ENCODE data around the gene TCEAL3. TPM values are rescaled to one million over a fixed set of nuclear protein-coding genes. Genes with fewer than 3 reads are reported as not detected.
"Not testable (repeated sequence)": the region's sequence is repeated elsewhere in the genome, so short reads cannot be mapped to it uniquely, and the experiment has no call there.

The TCEAL3 gene
- polyA plus RNA-seq, 3 donors = 1.8 to 3.7 (median 2.1) TPM

- Mint-ChIP-seq H3K4me3 (no peak overlapping the region), H3K36me3 (no peaks in the 10 kb centered on the region), H3K27ac (no peak overlapping the region), H3K27me3 (ENCODE audit: low read depth in 3 of 3) (peaks cover 9 to 18% (median 11%) of the 10 kb centered on the region in 3 donors), H3K9me3 (peaks cover 0 to 3% (median 2%) of the 10 kb centered on the region in 7 donors), H3K4me1 (no peaks in the 10 kb centered on the region)
- H2AFZ ChIP-seq (ENCODE audit: insufficient read depth, low read depth, low read length, poor library complexity, severe bottlenecking) = no peak overlapping the region
- WGBS (ENCODE audit: insufficient coverage) = no CpG with 5 or more reads among the region's 5 CpGs
- H3K4me3 ChIP-seq (replicated peaks in 1 of 3; ENCODE audit: low read depth in 2 of 3, low read length in 3 of 3) = no peak overlapping the region
- H3K9ac ChIP-seq (ENCODE audit: insufficient read depth, low read length, poor library complexity, severe bottlenecking) = no peak overlapping the region
- intact Hi-C loops (cut with micrococcal nuclease) = no loop called here
- H3K36me3 ChIP-seq (replicated peaks in 1 of 2; ENCODE audit: control insufficient read depth in 1 of 2, insufficient read depth in 2 of 2, low read length in 2 of 2) = no peaks in the 10 kb centered on the region
- H3K79me2 ChIP-seq (ENCODE audit: insufficient read depth, low read length) = no peaks in the 10 kb centered on the region
- no peaks in the 10 kb centered on the region for H3K4me1 ChIP-seq (ENCODE audit: control insufficient read depth in 1 of 2, insufficient read depth in 2 of 2, low read length in 2 of 2)
- H4K20me1 ChIP-seq (ENCODE audit: insufficient read depth, low read length) = no peaks in the 10 kb centered on the region
- no peak for DNase-seq
- no peaks in the 10 kb centered on the region for H3K9me3 ChIP-seq (replicated peaks in 1 of 2; ENCODE audit: control insufficient read depth in 1 of 2, insufficient read depth in 1 of 2, low read length in 2 of 2)
- H3K27me3 ChIP-seq (ENCODE audit: control insufficient read depth in 2 of 2, insufficient read depth in 2 of 2, low read length in 2 of 2) = peaks cover 11 to 12% of the 10 kb centered on the region in 2 donors
- no peak for TF ChIP-seq CTCF (IDR thresholded peaks at IDR 0.05)
- no peak overlapping the region for H3K4me2 ChIP-seq (replicated peaks; ENCODE audit: extremely low read depth, low read length, poor library complexity, severe bottlenecking)
- H3K27ac ChIP-seq (ENCODE audit: low read depth in 1 of 2, low read length in 2 of 2) = no peak overlapping the region
Measured at GRCh38 chrX:103658681-103659433, 51.1 kb downstream of the TCEAL3 start.

- H3K27ac Mint-ChIP-seq; H3K4me3 ChIP-seq (replicated peaks in 1 of 3; ENCODE audit: low read depth in 2 of 3, low read length in 3 of 3); H3K4me3 Mint-ChIP-seq; H2AFZ ChIP-seq (ENCODE audit: insufficient read depth, low read depth, low read length, poor library complexity, severe bottlenecking); H3K4me1 Mint-ChIP-seq; intact Hi-C loops (cut with micrococcal nuclease); H3K36me3 ChIP-seq (replicated peaks in 1 of 2; ENCODE audit: control insufficient read depth in 1 of 2, insufficient read depth in 2 of 2, low read length in 2 of 2); H3K9ac ChIP-seq (ENCODE audit: insufficient read depth, low read length, poor library complexity, severe bottlenecking); H3K9me3 Mint-ChIP-seq; H4K20me1 ChIP-seq (ENCODE audit: insufficient read depth, low read length); H3K79me2 ChIP-seq (ENCODE audit: insufficient read depth, low read length); H3K4me1 ChIP-seq (ENCODE audit: control insufficient read depth in 1 of 2, insufficient read depth in 2 of 2, low read length in 2 of 2); H3K9me3 ChIP-seq (replicated peaks in 1 of 2; ENCODE audit: control insufficient read depth in 1 of 2, insufficient read depth in 1 of 2, low read length in 2 of 2); H3K4me2 ChIP-seq (replicated peaks; ENCODE audit: extremely low read depth, low read length, poor library complexity, severe bottlenecking); DNase-seq; H3K36me3 Mint-ChIP-seq; H3K27ac ChIP-seq (ENCODE audit: low read depth in 1 of 2, low read length in 2 of 2): not testable (repeated sequence)
- WGBS (ENCODE audit: insufficient coverage) = no CpG with 5 or more reads among the region's 2 CpGs
- peaks cover 15 to 24% (median 17%) of the 10 kb centered on the region in 3 donors for H3K27me3 Mint-ChIP-seq (ENCODE audit: low read depth in 3 of 3)
- peaks cover 16 to 17% of the 10 kb centered on the region in 2 donors for H3K27me3 ChIP-seq (ENCODE audit: control insufficient read depth in 2 of 2, insufficient read depth in 2 of 2, low read length in 2 of 2)
Measured at GRCh38 chrX:103659460-103659859, 51.7 kb downstream of the TCEAL3 start.

Other genes starting within 250 kb of the TCEAL3 start
- 1 to 10 TPM in 2 of 3 donors, under 1 TPM in 1; 0.49 to 2.7 (median 2.0) TPM for gene BEX3, start 231.4 kb upstream of the TCEAL3 start, polyA plus RNA-seq
- gene RAB40A, start 88.5 kb upstream of the TCEAL3 start, polyA plus RNA-seq = not detected
- 10 to 100 TPM in 1 of 3 donors, 1 to 10 TPM in 2; 3.0 to 10.7 (median 8.5) TPM for gene TCEAL4, start 22.4 kb upstream of the TCEAL3 start, polyA plus RNA-seq
- 10 to 100 TPM in 1 of 3 donors, 1 to 10 TPM in 2; 5.5 to 11.4 (median 5.8) TPM for gene TCEAL1, start 21.0 kb downstream of the TCEAL3 start, polyA plus RNA-seq
- 10 to 100 TPM; 83.5 to 86.4 (median 83.9) TPM for gene MORF4L2, start 78.7 kb downstream of the TCEAL3 start, polyA plus RNA-seq
- not detected for gene TMEM31, start 102.9 kb downstream of the TCEAL3 start, polyA plus RNA-seq
- gene PLP1, start 168.9 kb downstream of the TCEAL3 start, polyA plus RNA-seq = not detected
- under 1 TPM in 2 of 3 donors, not detected in 1; 0.01 to 0.08 TPM for gene RAB9B, start 224.3 kb downstream of the TCEAL3 start, polyA plus RNA-seq

Data from CD14-positive monocyte (primary cell).